Immature natural killer cell (primary cell): ENCODE data around the gene CNOT11. TPM values are rescaled to one million over a fixed set of nuclear protein-coding genes. Genes with fewer than 3 reads are reported as not detected.

Experiments
- DNase-seq, 3 donors: peaks; one replicate each; pipeline ENCODE4 v3.0.0; 2022; ENCODE audit warnings: mixed read lengths in 1 of 3
- H3K27ac Mint-ChIP-seq, 6 donors: one replicate each; pipeline ENCODE4 v1.8.0; 2020; ENCODE audit warnings: mixed read lengths in 6 of 6, mild to moderate bottlenecking in 5 of 6, inconsistent platforms in 4 of 6, moderate library complexity in 3 of 6
- H3K27me3 Mint-ChIP-seq, 3 donors: one replicate each; pipeline ENCODE4 v1.8.0; 2020 to 2021; ENCODE audit warnings: low read depth in 3 of 3, mild to moderate bottlenecking in 3 of 3, mixed read lengths in 3 of 3, moderate library complexity in 3 of 3, inconsistent platforms in 1 of 3
- H3K36me3 Mint-ChIP-seq, 3 donors: one replicate each; pipeline ENCODE4 v1.8.0; 2020; ENCODE audit warnings: mixed read lengths in 3 of 3, inconsistent platforms in 2 of 3, mild to moderate bottlenecking in 2 of 3
- H3K4me1 Mint-ChIP-seq, 2 donors: one replicate each; pipeline ENCODE4 v1.8.0; 2020; ENCODE audit warnings: inconsistent platforms in 2 of 2, mild to moderate bottlenecking in 2 of 2, mixed read lengths in 2 of 2, moderate library complexity in 1 of 2
- H3K4me3 Mint-ChIP-seq, 5 donors: one replicate each; pipeline ENCODE4 v1.8.0; 2020; ENCODE audit warnings: mild to moderate bottlenecking in 5 of 5, mixed read lengths in 5 of 5, inconsistent platforms in 3 of 5, moderate library complexity in 3 of 5
- H3K9me3 Mint-ChIP-seq, 6 donors: one replicate each; pipeline ENCODE4 v1.8.0; 2020; ENCODE audit warnings: mild to moderate bottlenecking in 6 of 6, mixed read lengths in 6 of 6, inconsistent platforms in 4 of 6, moderate library complexity in 3 of 6
- polyA plus RNA-seq, 3 donors: library from polyadenylated mRNA; unstranded; fragments of 300-500 nt; fragmentation: Illumina TruSeq; gene quantifications; one replicate each; pipeline ENCODE4 v1.2.3, GENCODE V29; 2021

CNOT11 gene
- polyA plus RNA-seq, 3 donors from 2014 or later = 37.0 to 56.9 (median 39.3) TPM

DNA sequence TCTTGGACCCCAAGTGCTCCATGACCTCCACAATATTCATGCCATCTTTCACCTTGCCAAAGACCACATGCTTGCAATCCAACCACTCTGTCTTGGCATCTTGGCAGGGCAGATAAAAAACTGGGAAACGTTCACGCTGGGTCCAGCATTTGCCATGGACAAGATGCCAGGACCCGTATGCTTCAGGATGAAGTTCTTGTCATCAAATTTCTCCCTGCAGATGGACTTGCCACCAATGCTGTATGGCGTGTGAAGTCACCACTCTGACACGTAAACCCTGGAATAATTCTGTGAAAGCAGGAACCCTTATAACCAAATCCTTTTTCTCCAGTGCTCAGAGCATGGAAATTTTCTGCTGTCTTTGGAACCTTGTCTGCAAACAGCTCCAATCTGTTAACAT, 21.5 kb downstream of the CNOT11 start:
- H3K27me3 Mint-ChIP-seq = peaks cover 0 to 2% (median 2%) of the 10 kb centered on the region in 3 donors
- peaks cover 13 to 42% of the 10 kb centered on the region in 2 donors for H3K4me1 Mint-ChIP-seq
- H3K4me3 Mint-ChIP-seq = no peak overlapping the region
- peak overlapping the region in 3 of 6 donors; percentile 5 to 75 (median 55) for H3K27ac Mint-ChIP-seq
- H3K36me3 Mint-ChIP-seq = peaks cover 11 to 50% (median 15%) of the 10 kb centered on the region in 3 donors
- no peaks in the 10 kb centered on the region for H3K9me3 Mint-ChIP-seq
- DNase-seq = no peak

- Mint-ChIP-seq H3K4me1 (peaks cover 9 to 54% of the 10 kb centered on the region in 2 donors), H3K9me3 (no peaks in the 10 kb centered on the region), H3K27me3 (peaks cover 0 to 2% (median 0%) of the 10 kb centered on the region in 3 donors), H3K36me3 (peaks cover 21 to 58% (median 31%) of the 10 kb centered on the region in 3 donors), H3K4me3 (no peak overlapping the region), H3K27ac (no peak overlapping the region)
- DNase-seq = no peak
Observed at GRCh38 chr2:101277111-101277510, 24.4 kb downstream of the CNOT11 start.

GRCh38 chr2:101278925-101279324, 26.2 kb downstream of the CNOT11 start:
- peak overlapping the region; percentile 16 to 65 (median 34) for H3K27ac Mint-ChIP-seq

GRCh38 chr2:101281482-101281881, 28.8 kb downstream of the CNOT11 start:
- peaks cover 31 to 57% (median 51%) of the 10 kb centered on the region in 3 donors for H3K36me3 Mint-ChIP-seq
- H3K27ac Mint-ChIP-seq = peak overlapping the region in 4 of 6 donors; percentile 6 to 12 (median 10)
- no peak for DNase-seq
- H3K27me3 Mint-ChIP-seq = peaks cover 0 to 2% (median 0%) of the 10 kb centered on the region in 3 donors
- H3K9me3 Mint-ChIP-seq = no peaks in the 10 kb centered on the region
- peaks cover 12 to 65% of the 10 kb centered on the region in 2 donors for H3K4me1 Mint-ChIP-seq
- no peak overlapping the region for H3K4me3 Mint-ChIP-seq

More at GRCh38 chr2:101278925-101279324, 26.2 kb downstream of the CNOT11 start:
- no peak for DNase-seq
- Mint-ChIP-seq H3K36me3 (peaks cover 28 to 54% (median 38%) of the 10 kb centered on the region in 3 donors), H3K9me3 (no peaks in the 10 kb centered on the region), H3K27me3 (peaks cover 0 to 2% (median 0%) of the 10 kb centered on the region in 3 donors), H3K4me3 (no peak overlapping the region), H3K4me1 (peaks cover 12 to 61% of the 10 kb centered on the region in 2 donors)

GRCh38 chr2:101282980-101283379, 30.3 kb downstream of the CNOT11 start:
- DNase-seq = no peak
- H3K4me1 Mint-ChIP-seq = peaks cover 12 to 57% of the 10 kb centered on the region in 2 donors
- H3K27ac Mint-ChIP-seq = peak overlapping the region; percentile 3 to 88 (median 55)
- no peaks in the 10 kb centered on the region for H3K27me3 Mint-ChIP-seq
- peaks cover 38 to 60% (median 49%) of the 10 kb centered on the region in 3 donors for H3K36me3 Mint-ChIP-seq
- H3K4me3 Mint-ChIP-seq = no peak overlapping the region
- H3K9me3 Mint-ChIP-seq = no peaks in the 10 kb centered on the region

DNA sequence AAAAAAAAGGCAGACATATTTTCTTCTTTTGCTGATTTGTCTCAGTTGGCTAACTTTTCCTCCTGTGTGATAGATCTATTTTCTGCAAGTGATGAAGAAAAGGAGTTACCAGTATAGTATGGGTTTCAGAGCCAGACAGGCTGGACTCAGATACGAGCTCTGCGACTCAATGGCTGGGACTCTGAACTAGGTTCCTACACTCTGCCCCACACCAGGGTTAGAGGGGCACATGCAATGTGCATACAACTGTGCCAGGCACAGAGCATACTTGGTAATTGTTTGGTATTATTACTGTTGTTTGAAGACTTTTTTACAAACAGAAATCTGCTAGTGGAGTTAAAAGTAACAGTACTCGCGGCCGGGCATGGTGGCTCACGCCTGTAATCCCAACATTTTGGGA, 34.0 kb downstream of the CNOT11 start:
- Mint-ChIP-seq H3K4me1 (peaks cover 12 to 42% of the 10 kb centered on the region in 2 donors), H3K27me3 (no peaks in the 10 kb centered on the region), H3K4me3 (no peak overlapping the region), H3K9me3 (no peaks in the 10 kb centered on the region), H3K36me3 (peaks cover 32 to 37% (median 36%) of the 10 kb centered on the region in 3 donors), H3K27ac (peak overlapping the region in 2 of 6 donors; percentile 40 to 44)
- DNase-seq = no peak

DNA sequence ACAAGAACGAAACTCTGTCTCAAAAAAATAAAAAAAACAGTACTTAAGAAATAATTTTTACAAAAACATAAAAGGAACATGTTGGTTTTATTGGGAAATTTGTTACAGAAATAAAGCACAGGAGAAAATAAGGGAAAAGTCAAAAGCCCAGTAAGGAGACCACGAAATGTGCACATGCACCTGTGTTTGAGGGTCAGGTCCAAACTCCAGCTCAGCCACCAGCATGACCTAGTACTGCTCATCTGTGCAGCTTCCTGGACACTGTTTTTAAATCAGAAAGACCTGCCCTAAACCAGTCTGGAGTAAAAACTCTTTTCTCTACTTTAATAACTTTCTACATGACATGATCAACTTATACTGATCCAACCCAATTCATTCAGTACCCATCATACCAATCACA, 34.6 kb downstream of the CNOT11 start:
- H3K27ac Mint-ChIP-seq = peak overlapping the region in 1 of 6 donors; percentile 23
- peaks cover 12 to 36% of the 10 kb centered on the region in 2 donors for H3K4me1 Mint-ChIP-seq
- no peaks in the 10 kb centered on the region for H3K27me3 Mint-ChIP-seq
- H3K9me3 Mint-ChIP-seq = no peaks in the 10 kb centered on the region
- no peak overlapping the region for H3K4me3 Mint-ChIP-seq
- H3K36me3 Mint-ChIP-seq = peaks cover 27 to 31% (median 30%) of the 10 kb centered on the region in 3 donors
- DNase-seq = no peak

- Mint-ChIP-seq H3K4me1 (peaks cover 21 to 40% of the 10 kb centered on the region in 2 donors), H3K27ac (peak overlapping the region in 3 of 6 donors; percentile 56 to 76 (median 74)), H3K4me3 (no peak overlapping the region), H3K9me3 (no peaks in the 10 kb centered on the region), H3K27me3 (no peaks in the 10 kb centered on the region), H3K36me3 (peaks cover 11 to 25% (median 12%) of the 10 kb centered on the region in 3 donors)
- no peak for DNase-seq
Observed at GRCh38 chr2:101290711-101291110, 38.0 kb downstream of the CNOT11 start.

DNA sequence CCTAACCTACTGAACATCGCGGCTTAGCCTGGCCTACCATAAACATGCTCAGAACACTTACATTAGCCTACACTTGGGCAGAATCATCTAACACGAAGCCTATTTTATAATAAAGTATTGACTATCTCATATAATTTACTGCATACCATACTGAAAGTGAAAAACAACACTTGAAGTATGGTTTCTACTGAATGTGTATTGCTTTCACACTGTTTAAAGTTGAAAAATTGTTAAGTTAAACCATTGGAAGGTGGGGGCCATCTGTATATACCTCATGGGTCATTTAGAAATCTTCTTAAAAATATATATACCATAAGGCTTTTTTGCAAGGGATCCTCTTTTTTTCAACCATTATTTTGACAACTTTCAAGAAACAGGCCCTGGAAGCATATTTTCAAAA, 39.3 kb downstream of the CNOT11 start:
- peak overlapping the region in 1 of 6 donors; percentile 17 for H3K27ac Mint-ChIP-seq
- no peak overlapping the region for H3K4me3 Mint-ChIP-seq
- no peaks in the 10 kb centered on the region for H3K27me3 Mint-ChIP-seq
- DNase-seq = no peak
- no peaks in the 10 kb centered on the region for H3K9me3 Mint-ChIP-seq
- H3K36me3 Mint-ChIP-seq = peaks cover 3 to 17% (median 11%) of the 10 kb centered on the region in 3 donors
- peaks cover 31 to 48% of the 10 kb centered on the region in 2 donors for H3K4me1 Mint-ChIP-seq

DNA sequence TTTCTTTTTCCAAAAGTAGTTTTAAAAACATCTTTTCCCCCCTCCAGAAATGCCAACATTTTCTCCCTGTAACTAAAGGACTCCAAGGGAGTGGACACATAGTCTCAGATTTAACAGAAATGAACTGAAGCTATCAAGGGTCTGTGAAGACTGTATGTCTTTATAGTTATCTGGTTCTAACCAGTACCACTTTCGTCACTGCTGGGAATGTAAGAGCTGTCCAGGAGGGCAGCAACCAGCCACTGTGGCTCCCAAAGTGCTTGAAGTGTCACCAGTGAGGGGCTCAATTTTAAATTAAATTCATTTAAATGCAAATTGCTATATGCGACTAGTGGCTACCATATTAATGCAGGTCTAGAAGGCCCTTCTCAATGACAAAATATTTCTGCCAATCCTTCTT, 40.9 kb downstream of the CNOT11 start:
- DNase-seq = no peak
- peaks cover 43 to 63% of the 10 kb centered on the region in 2 donors for H3K4me1 Mint-ChIP-seq
- no peaks in the 10 kb centered on the region for H3K27me3 Mint-ChIP-seq
- no peak overlapping the region for H3K4me3 Mint-ChIP-seq
- peaks cover 1 to 10% (median 4%) of the 10 kb centered on the region in 3 donors for H3K36me3 Mint-ChIP-seq
- peak overlapping the region in 2 of 6 donors; percentile 48 to 75 for H3K27ac Mint-ChIP-seq
- no peaks in the 10 kb centered on the region for H3K9me3 Mint-ChIP-seq

DNA sequence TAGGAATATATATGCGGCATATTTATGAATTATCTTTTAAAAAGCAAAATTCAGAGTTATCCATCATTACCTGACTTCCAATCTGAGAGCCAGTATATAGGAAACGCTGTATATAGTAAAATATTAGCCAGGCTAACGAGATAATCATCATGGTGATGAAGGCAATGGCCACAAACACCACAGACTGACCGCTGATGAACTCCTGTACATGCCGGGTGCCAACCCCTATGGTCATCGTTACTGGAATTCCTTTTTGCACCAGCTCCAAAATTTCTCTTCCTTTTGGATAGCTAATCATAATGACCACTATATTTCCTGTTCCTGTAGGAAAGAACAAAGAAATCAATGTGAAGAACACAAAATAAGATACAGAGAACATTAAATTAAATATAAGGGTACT, 42.2 kb downstream of the CNOT11 start:
- Mint-ChIP-seq H3K4me3 (no peak overlapping the region), H3K9me3 (no peaks in the 10 kb centered on the region), H3K36me3 (peaks cover 0 to 8% (median 4%) of the 10 kb centered on the region in 3 donors), H3K27ac (no peak overlapping the region), H3K27me3 (no peaks in the 10 kb centered on the region), H3K4me1 (peaks cover 56 to 71% of the 10 kb centered on the region in 2 donors)
- no peak for DNase-seq

DNA sequence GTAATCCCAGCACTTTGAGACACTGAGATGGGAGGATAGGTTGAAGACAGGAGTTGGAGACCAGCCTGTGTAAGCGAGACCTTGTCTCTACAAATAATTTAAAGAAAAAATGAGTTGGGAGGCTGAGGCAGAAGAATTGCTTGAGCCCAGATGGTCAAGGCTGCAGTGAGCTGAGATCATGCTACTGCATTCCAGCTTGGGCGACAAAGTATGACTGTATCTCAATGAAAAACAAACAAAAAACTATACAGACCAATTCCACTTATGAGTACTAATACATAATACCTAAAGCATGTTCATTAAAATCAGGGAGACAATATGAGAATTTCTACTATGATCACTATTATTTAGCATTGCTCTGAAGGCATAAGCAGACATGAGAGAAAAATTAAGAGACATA, 43.2 kb downstream of the CNOT11 start:
- H3K27me3 Mint-ChIP-seq = no peaks in the 10 kb centered on the region
- DNase-seq = no peak
- peak overlapping the region in 3 of 6 donors; percentile 1 to 6 (median 2) for H3K27ac Mint-ChIP-seq
- H3K36me3 Mint-ChIP-seq = peaks cover 0 to 8% (median 0%) of the 10 kb centered on the region in 3 donors
- no peaks in the 10 kb centered on the region for H3K9me3 Mint-ChIP-seq
- peak overlapping the region in 3 of 5 donors; percentile 13 to 69 (median 39) for H3K4me3 Mint-ChIP-seq
- peaks cover 63 to 76% of the 10 kb centered on the region in 2 donors for H3K4me1 Mint-ChIP-seq

- H3K36me3 Mint-ChIP-seq = peaks cover 0 to 8% (median 0%) of the 10 kb centered on the region in 3 donors
- peak overlapping the region in 2 of 5 donors; percentile 13 to 69 for H3K4me3 Mint-ChIP-seq
- H3K4me1 Mint-ChIP-seq = peaks cover 66 to 80% of the 10 kb centered on the region in 2 donors
- no peaks in the 10 kb centered on the region for H3K9me3 Mint-ChIP-seq
- no peaks in the 10 kb centered on the region for H3K27me3 Mint-ChIP-seq
- DNase-seq = no peak
- peak overlapping the region in 5 of 6 donors; percentile 2 to 55 (median 29) for H3K27ac Mint-ChIP-seq
Observed at GRCh38 chr2:101296371-101296770, 43.7 kb downstream of the CNOT11 start.

- no peaks in the 10 kb centered on the region for H3K9me3 Mint-ChIP-seq
- no peak for DNase-seq
- H3K4me1 Mint-ChIP-seq = peaks cover 75 to 90% of the 10 kb centered on the region in 2 donors
- peak overlapping the region; percentile 18 to 82 (median 35) for H3K27ac Mint-ChIP-seq
- H3K27me3 Mint-ChIP-seq = no peaks in the 10 kb centered on the region
- H3K36me3 Mint-ChIP-seq = peaks cover 0 to 11% (median 0%) of the 10 kb centered on the region in 3 donors
- H3K4me3 Mint-ChIP-seq = peak overlapping the region in 4 of 5 donors; percentile 10 to 48 (median 19)
Observed at GRCh38 chr2:101297383-101297782, 44.7 kb downstream of the CNOT11 start.
